ENCODE measurements around the gene TSKU. TPM values are rescaled to one million over a fixed set of nuclear protein-coding genes. Genes with fewer than 3 reads are reported as not detected.

The TSKU gene
- total RNA-seq, 1 donor from 2014 or later, result 29.9 TPM

DNA sequence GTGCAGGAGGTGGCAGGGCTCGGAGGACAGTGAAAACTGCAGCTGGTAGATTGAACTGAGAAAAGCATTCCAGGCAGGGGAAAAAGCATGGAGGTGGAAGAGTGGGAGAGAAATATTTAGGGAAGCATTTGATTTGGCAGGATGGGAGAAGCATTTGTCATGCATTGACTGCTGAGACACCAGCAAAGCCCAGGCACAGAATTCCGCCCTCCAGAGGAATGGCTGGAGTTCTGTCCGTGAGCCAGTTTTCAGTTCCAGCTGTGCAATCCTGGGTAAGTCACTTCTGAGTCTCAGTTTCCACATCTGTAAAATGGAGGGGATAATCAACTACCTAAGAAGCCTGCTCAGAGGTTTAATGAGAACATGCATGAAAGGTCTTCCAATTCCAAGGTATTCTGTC lies 4.3 kb upstream of the TSKU start:
- Mint-ChIP-seq H3K27ac (ENCODE audit: unreplicated experiment) (no peak overlapping the region), H3K9me3 (ENCODE audit: unreplicated experiment) (peaks cover 11% of the 10 kb centered on the region), H3K27me3 (ENCODE audit: unreplicated experiment) (peaks cover 10% of the 10 kb centered on the region), H3K4me3 (ENCODE audit: unreplicated experiment) (peak overlapping the region; percentile 43), H3K4me1 (ENCODE audit: unreplicated experiment) (peaks cover 21% of the 10 kb centered on the region), H3K36me3 (ENCODE audit: low read depth, unreplicated experiment) (peaks cover 38% of the 10 kb centered on the region)
- DNase-seq (ENCODE audit: low spot score), result no peak
- no peak for TF ChIP-seq CTCF (IDR thresholded peaks at IDR 0.05; ENCODE audit: unreplicated experiment)

- H3K27me3 Mint-ChIP-seq (ENCODE audit: unreplicated experiment), result peaks cover 15% of the 10 kb centered on the region
- H3K27ac Mint-ChIP-seq (ENCODE audit: unreplicated experiment), result peak overlapping the region; percentile 11
- peaks cover 43% of the 10 kb centered on the region for H3K36me3 Mint-ChIP-seq (ENCODE audit: low read depth, unreplicated experiment)
- TF ChIP-seq CTCF (IDR thresholded peaks at IDR 0.05; ENCODE audit: unreplicated experiment), result no peak
- peaks cover 11% of the 10 kb centered on the region for H3K9me3 Mint-ChIP-seq (ENCODE audit: unreplicated experiment)
- H3K4me1 Mint-ChIP-seq (ENCODE audit: unreplicated experiment), result peaks cover 31% of the 10 kb centered on the region
- DNase-seq (ENCODE audit: low spot score), result no peak
- peak overlapping the region; percentile 78 for H3K4me3 Mint-ChIP-seq (ENCODE audit: unreplicated experiment)
These were observed 1.9 kb upstream of the TSKU start for GRCh38 chr11:76781046-76781801.

- Mint-ChIP-seq H3K4me1 (ENCODE audit: unreplicated experiment) (peaks cover 31% of the 10 kb centered on the region), H3K4me3 (ENCODE audit: unreplicated experiment) (peak overlapping the region; percentile 93)
These were observed 1.2 kb upstream of the TSKU start for GRCh38 chr11:76781807-76782530.

DNA sequence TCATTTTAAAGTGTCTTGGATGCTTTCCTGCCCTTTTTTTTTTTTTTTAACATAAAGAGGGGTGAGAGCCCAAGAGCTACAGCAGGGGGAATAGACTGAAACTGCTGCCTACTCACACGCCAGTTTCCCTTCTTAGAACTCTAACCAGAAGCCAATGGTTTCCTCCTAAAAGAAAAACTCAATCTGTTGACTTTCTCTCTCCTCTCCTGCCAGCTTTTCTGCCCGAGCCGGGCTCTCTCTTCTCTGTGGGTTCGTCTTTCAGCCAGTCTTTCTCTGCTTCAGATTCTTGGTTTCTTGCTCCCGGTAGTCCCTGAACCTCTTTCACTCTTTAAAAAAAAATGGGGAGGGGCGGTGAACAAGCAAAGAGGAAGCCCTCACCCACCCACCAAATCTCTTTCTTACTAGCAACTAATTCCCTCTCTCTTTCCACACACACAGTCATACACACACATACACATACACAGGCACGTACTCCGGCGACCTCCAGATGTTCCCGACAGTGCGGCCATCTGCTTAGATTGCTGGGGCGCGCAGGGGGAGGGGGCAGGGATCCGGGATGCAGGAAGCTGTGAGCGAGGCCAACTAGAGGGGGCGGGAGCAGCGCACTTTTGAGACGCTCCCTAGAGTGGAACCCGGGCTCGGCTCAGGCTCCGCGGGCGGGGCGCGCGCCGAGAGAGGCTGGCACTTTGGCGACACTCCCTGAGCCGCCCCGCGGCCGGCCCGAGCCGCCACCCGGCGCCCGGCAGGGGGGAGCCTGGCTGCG lies 444 bp upstream of the TSKU start:
- TF ChIP-seq CTCF (IDR thresholded peaks at IDR 0.05; ENCODE audit: unreplicated experiment), result no peak
- DNase-seq (ENCODE audit: low spot score), result peak; percentile 94
- Mint-ChIP-seq H3K4me1 (ENCODE audit: unreplicated experiment) (peaks cover 27% of the 10 kb centered on the region), H3K4me3 (ENCODE audit: unreplicated experiment) (peak overlapping the region; percentile 93), H3K27ac (ENCODE audit: unreplicated experiment) (peak overlapping the region; percentile 86), H3K9me3 (ENCODE audit: unreplicated experiment) (no peaks in the 10 kb centered on the region), H3K36me3 (ENCODE audit: low read depth, unreplicated experiment) (peaks cover 32% of the 10 kb centered on the region), H3K27me3 (ENCODE audit: unreplicated experiment) (peaks cover 15% of the 10 kb centered on the region)

More at GRCh38 chr11:76781807-76782530, 1.2 kb upstream of the TSKU start:
- Mint-ChIP-seq H3K36me3 (ENCODE audit: low read depth, unreplicated experiment) (peaks cover 38% of the 10 kb centered on the region), H3K27ac (ENCODE audit: unreplicated experiment) (no peak overlapping the region), H3K27me3 (ENCODE audit: unreplicated experiment) (peaks cover 15% of the 10 kb centered on the region), H3K9me3 (ENCODE audit: unreplicated experiment) (peaks cover 5% of the 10 kb centered on the region)
- no peak for DNase-seq (ENCODE audit: low spot score)
- no peak for TF ChIP-seq CTCF (IDR thresholded peaks at IDR 0.05; ENCODE audit: unreplicated experiment)

Measured in endothelial cell (in vitro differentiated cells).